ENCODE results near the gene SP110. TPM values are rescaled to one million over a fixed set of nuclear protein-coding genes. Genes with fewer than 3 reads are reported as not detected.

Gene SP110
- total and polyA plus RNA-seq, 2 donors (not counting 3 experiments of a cell fraction or from before 2014, with no cell fraction given): 10.2 to 10.7 TPM

GRCh38 chr2:230218421-230218820 lies 1.4 kb downstream of the SP110 start:
- Histone ChIP-seq H3K27ac (ENCODE audit: insufficient read depth, low read depth, low read length) (no peak overlapping the region), H3K4me3 (replicated peaks in 1 of 3; ENCODE audit: insufficient read depth in 1 of 3, low read depth in 1 of 3, low read length in 3 of 3) (no peak overlapping the region), H3K9ac (replicated peaks; ENCODE audit: extremely low read depth, insufficient read depth, low read length) (no peak overlapping the region), H3K9me3 (replicated peaks; ENCODE audit: control insufficient read depth, insufficient read depth, low read length) (no peaks in the 10 kb centered on the region), H3K4me1 (ENCODE audit: control insufficient read depth, extremely low read depth, insufficient read depth, low read length) (peaks cover 6% of the 10 kb centered on the region), H4K20me1 (replicated peaks; ENCODE audit: control insufficient read depth, extremely low read depth, insufficient read depth, low read length) (no peaks in the 10 kb centered on the region), H3K36me3 (ENCODE audit: control insufficient read depth in 2 of 2, extremely low read depth in 1 of 2, insufficient read depth in 2 of 2, low read length in 2 of 2) (no peaks in the 10 kb centered on the region), H3K27me3 (ENCODE audit: control insufficient read depth in 2 of 2, insufficient read depth in 2 of 2, low read length in 2 of 2) (no peaks in the 10 kb centered on the region), H3K79me2 (ENCODE audit: control insufficient read depth, insufficient read depth, low read length) (no peaks in the 10 kb centered on the region), H3K4me2 (ENCODE audit: insufficient read depth, low read length) (no peak overlapping the region), H2AFZ (ENCODE audit: low read depth, low read length) (no peak overlapping the region), H3K9me1 (replicated peaks; ENCODE audit: control insufficient read depth, extremely low read depth, insufficient read depth, low read length) (no peaks in the 10 kb centered on the region)
- DNase-seq (ENCODE audit: low read depth, low spot score) (no peak), FAIRE-seq (no peak)
- TF ChIP-seq POLR2AphosphoS5 (IDR thresholded peaks at IDR 0.05; ENCODE audit: insufficient read depth, low read depth, low read length) (no peak), POLR2A (IDR thresholded peaks at IDR 0.05; ENCODE audit: low read depth, low read length) (no peak), CTCF (IDR thresholded peaks at IDR 0.05; ENCODE audit: extremely low read depth in 1 of 2, insufficient read depth in 1 of 2, low read depth in 1 of 2, low read length in 2 of 2) (no peak)
- CTCF ChIA-PET: no interaction called here
- BruUV-seq (replicated peaks): no TSS peak
- dilution Hi-C loops (cut with MboI; ENCODE audit: extremely low pct_ligation_motif_present, low sequenced_read_pairs) (no loop called here), intact Hi-C loops (cut with micrococcal nuclease) (no loop called here)
- POLR2A ChIA-PET: no interaction called here

DNA sequence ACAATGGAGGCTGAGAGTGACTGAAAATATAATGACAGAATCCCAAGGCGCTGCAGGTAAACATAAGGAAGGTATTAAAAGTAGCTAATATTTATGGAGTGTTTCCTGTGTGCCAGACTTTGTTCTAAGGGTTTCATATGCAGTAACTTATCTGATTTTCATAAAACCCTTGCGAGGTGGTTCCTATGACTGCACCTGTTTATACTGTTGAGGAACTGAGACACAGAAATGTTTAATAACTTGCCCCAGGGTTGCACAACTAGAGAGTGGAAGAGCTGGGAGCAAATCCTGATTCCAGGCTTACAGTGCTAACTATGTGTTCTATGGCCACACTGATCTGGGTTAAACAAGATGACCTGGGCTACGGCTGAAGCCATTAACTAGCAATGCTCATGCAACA lies 2.4 kb downstream of the SP110 start:
- no peaks in the 10 kb centered on the region for H3K27me3 ChIP-seq (ENCODE audit: control insufficient read depth in 2 of 2, insufficient read depth in 2 of 2, low read length in 2 of 2)
- intact Hi-C loops (cut with micrococcal nuclease) (no loop called here), dilution Hi-C loops (cut with MboI; ENCODE audit: extremely low pct_ligation_motif_present, low sequenced_read_pairs) (no loop called here)
- no peaks in the 10 kb centered on the region for H4K20me1 ChIP-seq (replicated peaks; ENCODE audit: control insufficient read depth, extremely low read depth, insufficient read depth, low read length)
- no peak overlapping the region for H3K4me2 ChIP-seq (ENCODE audit: insufficient read depth, low read length)
- H3K79me2 ChIP-seq (ENCODE audit: control insufficient read depth, insufficient read depth, low read length): no peaks in the 10 kb centered on the region
- no peaks in the 10 kb centered on the region for H3K9me1 ChIP-seq (replicated peaks; ENCODE audit: control insufficient read depth, extremely low read depth, insufficient read depth, low read length)
- no peak for FAIRE-seq
- H3K9me3 ChIP-seq (replicated peaks; ENCODE audit: control insufficient read depth, insufficient read depth, low read length): no peaks in the 10 kb centered on the region
- no peak overlapping the region for H3K27ac ChIP-seq (ENCODE audit: insufficient read depth, low read depth, low read length)
- BruUV-seq (replicated peaks): no TSS peak
- H3K4me3 ChIP-seq (replicated peaks in 1 of 3; ENCODE audit: insufficient read depth in 1 of 3, low read depth in 1 of 3, low read length in 3 of 3): no peak overlapping the region
- H3K9ac ChIP-seq (replicated peaks; ENCODE audit: extremely low read depth, insufficient read depth, low read length): no peak overlapping the region
- CTCF ChIA-PET: no interaction called here
- peaks cover 0 to 2% of the 10 kb centered on the region in 2 experiments for H3K36me3 ChIP-seq (ENCODE audit: control insufficient read depth in 2 of 2, extremely low read depth in 1 of 2, insufficient read depth in 2 of 2, low read length in 2 of 2)
- POLR2A ChIA-PET: no interaction called here
- no peak for DNase-seq (ENCODE audit: low read depth, low spot score)
- H2AFZ ChIP-seq (ENCODE audit: low read depth, low read length): no peak overlapping the region
- no peak for TF ChIP-seq POLR2A (IDR thresholded peaks at IDR 0.05; ENCODE audit: low read depth, low read length)
- TF ChIP-seq POLR2AphosphoS5 (IDR thresholded peaks at IDR 0.05; ENCODE audit: insufficient read depth, low read depth, low read length): no peak
- TF ChIP-seq EZH2 (IDR thresholded peaks at IDR 0.05; ENCODE audit: borderline replicate concordance, low read depth, low read length, severe bottlenecking): no peak
- no peak for TF ChIP-seq GATA2 (IDR thresholded peaks at IDR 0.05; ENCODE audit: insufficient read depth, insufficient read length, low read depth, low read length)
- TF ChIP-seq, protein P1, sequence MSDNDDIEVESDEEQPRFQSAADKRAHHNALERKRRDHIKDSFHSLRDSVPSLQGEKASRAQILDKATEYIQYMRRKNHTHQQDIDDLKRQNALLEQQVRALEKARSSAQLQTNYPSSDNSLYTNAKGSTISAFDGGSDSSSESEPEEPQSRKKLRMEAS (IDR thresholded peaks at IDR 0.05; ENCODE audit: insufficient read depth, insufficient read length): no peak
- no peak for TF ChIP-seq CTCF (IDR thresholded peaks at IDR 0.05; ENCODE audit: extremely low read depth in 1 of 2, insufficient read depth in 1 of 2, low read depth in 1 of 2, low read length in 2 of 2)
- TF ChIP-seq JUN (IDR thresholded peaks at IDR 0.05; ENCODE audit: borderline replicate concordance, insufficient read depth, insufficient read length, low read depth): no peak
- no peak for TF ChIP-seq FOS (IDR thresholded peaks at IDR 0.05; ENCODE audit: borderline replicate concordance, insufficient read depth, low read length)
- TF ChIP-seq MYC (IDR thresholded peaks at IDR 0.05; ENCODE audit: low read depth, low read length): no peak
- H3K4me1 ChIP-seq (ENCODE audit: control insufficient read depth, extremely low read depth, insufficient read depth, low read length): peaks cover 6% of the 10 kb centered on the region
